SW 1271 (cell line): Measurements from ENCODE around the gene HSP90AA1.
"Not testable (repeated sequence)": the region's sequence is repeated elsewhere in the genome, so short reads cannot be mapped to it uniquely, and the experiment has no call there.

Experiments used
- DNase-seq, 2 experiments: peaks; one replicate each; lab custom pipeline; 2025; lab: John Stamatoyannopoulos, UW

HSP90AA1 gene

GRCh38 chr14:102086972-102087761 is at the start of gene HSP90AA1:
HSP90AA1 (minus strand) TSS chr14:102087044; CDS start chr14:102086378, 666 bp downstream.
- DNase-seq = peak; percentile 88 to 92

GRCh38 chr14:102135456-102135855 is 48.6 kb upstream of the HSP90AA1 start:
- DNase-seq = not testable (repeated sequence)

- not testable (repeated sequence) for DNase-seq
Observed at GRCh38 chr14:102134719-102135118, 47.9 kb upstream of the HSP90AA1 start.

- DNase-seq = not testable (repeated sequence)
Observed at GRCh38 chr14:102134021-102134420, 47.2 kb upstream of the HSP90AA1 start.

GRCh38 chr14:102131741-102132140 is 44.9 kb upstream of the HSP90AA1 start:
- DNase-seq = no peak

- DNase-seq = no peak
Observed at GRCh38 chr14:102126807-102127455, 40.1 kb upstream of the HSP90AA1 start.

GRCh38 chr14:102125546-102125945 is 38.7 kb upstream of the HSP90AA1 start:
- no peak for DNase-seq

GRCh38 chr14:102124419-102124818 is 37.6 kb upstream of the HSP90AA1 start:
- no peak for DNase-seq

GRCh38 chr14:102121567-102121966 is 34.7 kb upstream of the HSP90AA1 start:
- no peak for DNase-seq

GRCh38 chr14:102120888-102121287 is 34.0 kb upstream of the HSP90AA1 start:
- no peak for DNase-seq

- no peak for DNase-seq
Observed at GRCh38 chr14:102117852-102118251, 31.0 kb upstream of the HSP90AA1 start.

GRCh38 chr14:102116361-102117180 is 29.7 kb upstream of the HSP90AA1 start:
- DNase-seq = no peak

- no peak for DNase-seq
Observed at GRCh38 chr14:102111101-102111500, 24.3 kb upstream of the HSP90AA1 start.

GRCh38 chr14:102109332-102109731 is 22.5 kb upstream of the HSP90AA1 start:
- DNase-seq = not testable (repeated sequence)

GRCh38 chr14:102105369-102105768 is 18.5 kb upstream of the HSP90AA1 start:
- no peak for DNase-seq

- no peak for DNase-seq
Observed at GRCh38 chr14:102103062-102103695, 16.3 kb upstream of the HSP90AA1 start.

- no peak for DNase-seq
Observed at GRCh38 chr14:102097441-102098135, 10.7 kb upstream of the HSP90AA1 start.

GRCh38 chr14:102096569-102097188 is 9.8 kb upstream of the HSP90AA1 start:
- peak in 1 of 2 experiments; percentile 49 for DNase-seq

- DNase-seq = no peak
Observed at GRCh38 chr14:102095871-102096568, 9.2 kb upstream of the HSP90AA1 start.

- DNase-seq = no peak
Observed at GRCh38 chr14:102095231-102095870, 8.5 kb upstream of the HSP90AA1 start.
